ENCODE results near the gene CYBA.
A peak's percentile ranks its signal among the peaks of the same experiment; 100 is the strongest.

GRCh38 chr16:88628512-88628974, 22.3 kb downstream of the CYBA start:
- TF ChIP-seq CTCF (IDR thresholded peaks at IDR 0.05) (peak; percentile 60), ZFX (IDR thresholded peaks at IDR 0.05; ENCODE audit: borderline replicate concordance) (no peak)
